Ascending aorta (tissue), 2 donors: ENCODE data around the gene UCMA. TPM values are rescaled to one million over a fixed set of nuclear protein-coding genes. Genes with fewer than 3 reads are reported as not detected.

Experiments used
- DNase-seq, 2 donors: peaks; one replicate each; pipeline ENCODE4 v3.0.0-alpha.2; 2019; ENCODE audit warnings: low spot score in 2 of 2
- H3K27ac ChIP-seq, 2 donors: fragments of 200-600 bp; sonication (generic); one replicate each; pipeline ENCODE4 v1.5.1; 2016 to 2017; ENCODE audit warnings: mild to moderate bottlenecking in 1 of 2
- H3K27me3 ChIP-seq: fragments of 200-600 bp; sonication (generic); one replicate; pipeline ENCODE4 v1.5.1; 2017
- H3K36me3 ChIP-seq, 2 donors: fragments of 200-600 bp; sonication (generic); one replicate each; pipeline ENCODE4 v1.5.1; 2016
- H3K4me1 ChIP-seq, 2 donors: fragments of 200-600 bp; sonication (generic); one replicate each; pipeline ENCODE4 v1.5.1; 2016 to 2017; ENCODE audit warnings: mild to moderate bottlenecking in 1 of 2
- H3K4me3 ChIP-seq, 2 donors: fragments of 200-600 bp; sonication (generic); one replicate each; pipeline ENCODE4 v1.5.1; 2016 to 2017; ENCODE audit warnings: mild to moderate bottlenecking in 1 of 2
- H3K9me3 ChIP-seq, 2 donors: fragments of 200-600 bp; sonication (generic); one replicate each; pipeline ENCODE4 v1.5.1; 2016
- intact Hi-C: fragments of 100-400 bp; cut with DNase I; formaldehyde crosslinking; loops from one replicate; pipeline ENCODE4 v1.15.1; 2023
- total RNA-seq: library from RNA; depleted of rRNA; stranded (reverse); fragments of >200 nt; gene quantifications from one replicate; pipeline ENCODE4 v1.1.0, GENCODE V29; 2016
- TF ChIP-seq, protein P1 (sequence below), 3 experiments: fragments of 200-600 bp in 2 of 3; fragments of 450-650 bp in 1 of 3; sonication (generic) in 2 of 3; IDR thresholded peaks; one replicate each; pipeline ENCODE4 v1.5.1; 2016 to 2019; ENCODE audit warnings: antibody characterized with exemption in 3 of 3, mild to moderate bottlenecking in 1 of 3, moderate library complexity in 1 of 3

The UCMA gene
- total RNA-seq, 1 donor from 2014 or later: not detected

DNA sequence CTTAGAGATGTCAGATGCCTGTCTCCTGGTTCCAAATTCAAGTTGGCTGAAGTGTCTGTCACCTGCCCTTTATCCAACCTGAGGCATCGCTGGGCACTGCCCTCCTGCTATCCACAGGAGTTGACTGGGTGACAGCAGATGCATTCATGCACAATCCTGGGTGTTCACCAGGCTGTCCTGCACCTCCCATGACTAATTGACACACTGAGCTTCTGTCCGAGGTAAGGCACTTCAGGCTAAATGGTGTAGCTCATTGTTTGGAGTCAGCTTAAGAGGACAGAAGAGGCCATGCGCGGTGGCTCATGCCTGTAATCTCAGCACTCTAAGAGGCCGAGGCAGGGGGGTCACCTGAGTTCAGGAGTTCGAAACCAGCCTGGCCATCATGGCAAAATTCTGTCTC, 2.4 kb downstream of the UCMA start:
- Histone ChIP-seq H3K27ac (no peak overlapping the region), H3K4me3 (no peak overlapping the region), H3K36me3 (no peaks in the 10 kb centered on the region), H3K9me3 (no peaks in the 10 kb centered on the region), H3K4me1 (peaks cover 0 to 4% of the 10 kb centered on the region in 2 donors), H3K27me3 (no peaks in the 10 kb centered on the region)
- intact Hi-C loops: no loop called here
- DNase-seq: peak in 1 of 2 donors; percentile 28
- TF ChIP-seq, protein P1, sequence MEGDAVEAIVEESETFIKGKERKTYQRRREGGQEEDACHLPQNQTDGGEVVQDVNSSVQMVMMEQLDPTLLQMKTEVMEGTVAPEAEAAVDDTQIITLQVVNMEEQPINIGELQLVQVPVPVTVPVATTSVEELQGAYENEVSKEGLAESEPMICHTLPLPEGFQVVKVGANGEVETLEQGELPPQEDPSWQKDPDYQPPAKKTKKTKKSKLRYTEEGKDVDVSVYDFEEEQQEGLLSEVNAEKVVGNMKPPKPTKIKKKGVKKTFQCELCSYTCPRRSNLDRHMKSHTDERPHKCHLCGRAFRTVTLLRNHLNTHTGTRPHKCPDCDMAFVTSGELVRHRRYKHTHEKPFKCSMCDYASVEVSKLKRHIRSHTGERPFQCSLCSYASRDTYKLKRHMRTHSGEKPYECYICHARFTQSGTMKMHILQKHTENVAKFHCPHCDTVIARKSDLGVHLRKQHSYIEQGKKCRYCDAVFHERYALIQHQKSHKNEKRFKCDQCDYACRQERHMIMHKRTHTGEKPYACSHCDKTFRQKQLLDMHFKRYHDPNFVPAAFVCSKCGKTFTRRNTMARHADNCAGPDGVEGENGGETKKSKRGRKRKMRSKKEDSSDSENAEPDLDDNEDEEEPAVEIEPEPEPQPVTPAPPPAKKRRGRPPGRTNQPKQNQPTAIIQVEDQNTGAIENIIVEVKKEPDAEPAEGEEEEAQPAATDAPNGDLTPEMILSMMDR (IDR thresholded peaks at IDR 0.05): no peak

DNA sequence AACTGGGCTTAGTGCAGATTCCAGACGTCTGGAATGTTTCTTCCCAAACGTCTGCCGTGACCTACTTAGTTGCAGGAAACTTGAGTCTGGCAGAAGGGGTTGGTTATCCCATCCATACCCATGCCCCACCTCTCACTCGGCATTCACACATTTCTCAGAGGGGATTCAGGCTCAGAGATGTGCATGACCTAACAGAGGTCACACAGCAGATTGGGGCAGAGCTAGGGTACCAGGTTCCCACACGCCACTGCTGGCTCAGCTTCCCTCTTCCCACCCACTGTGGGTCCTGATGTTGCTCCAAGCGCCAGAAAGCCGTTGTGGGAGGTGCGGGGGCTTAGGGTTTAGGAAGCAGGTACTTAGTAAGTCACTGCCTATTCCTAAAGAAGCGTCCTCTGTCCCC, 3.0 kb downstream of the UCMA start:
- H3K36me3 ChIP-seq: no peaks in the 10 kb centered on the region
- H3K27ac ChIP-seq: no peak overlapping the region
- intact Hi-C loops: no loop called here
- TF ChIP-seq, protein P1 (IDR thresholded peaks at IDR 0.05): no peak
- no peaks in the 10 kb centered on the region for H3K27me3 ChIP-seq
- peaks cover 0 to 4% of the 10 kb centered on the region in 2 donors for H3K4me1 ChIP-seq
- no peaks in the 10 kb centered on the region for H3K9me3 ChIP-seq
- no peak overlapping the region for H3K4me3 ChIP-seq
- peak in 1 of 2 donors; percentile 12 for DNase-seq

DNA sequence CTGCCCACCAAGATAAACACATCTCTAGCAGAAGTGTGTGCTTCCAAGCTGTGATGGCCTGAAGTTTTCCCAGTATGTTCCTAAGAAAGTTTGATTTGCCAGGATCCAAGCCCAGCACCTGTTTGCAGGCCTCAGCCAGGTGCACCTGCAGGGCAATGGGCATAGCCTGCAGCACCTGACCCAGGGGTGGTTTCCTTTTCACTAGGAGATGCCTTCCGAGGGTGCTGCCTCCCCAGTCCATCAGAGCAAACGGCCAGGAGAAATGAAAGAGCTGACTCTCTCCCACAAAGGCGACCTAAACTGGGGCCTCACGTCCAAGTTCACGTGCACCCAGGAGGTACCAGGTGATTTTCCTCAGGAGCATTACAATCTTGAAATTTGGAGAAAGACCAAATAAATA, 7.1 kb downstream of the UCMA start:
- TF ChIP-seq, protein P1 (IDR thresholded peaks at IDR 0.05): no peak
- H3K27ac ChIP-seq: peak overlapping the region; percentile 0 to 22
- H3K36me3 ChIP-seq: no peaks in the 10 kb centered on the region
- H3K4me3 ChIP-seq: no peak overlapping the region
- no peaks in the 10 kb centered on the region for H3K9me3 ChIP-seq
- DNase-seq: peak in 1 of 2 donors; percentile 25
- H3K27me3 ChIP-seq: no peaks in the 10 kb centered on the region
- peaks cover 0 to 4% of the 10 kb centered on the region in 2 donors for H3K4me1 ChIP-seq
- intact Hi-C loops: no loop called here

GRCh38 chr10:13225601-13226000, 8.6 kb downstream of the UCMA start:
- Histone ChIP-seq H3K36me3 (no peaks in the 10 kb centered on the region), H3K4me1 (peaks cover 0 to 4% of the 10 kb centered on the region in 2 donors), H3K27ac (no peak overlapping the region), H3K27me3 (no peaks in the 10 kb centered on the region), H3K4me3 (no peak overlapping the region), H3K9me3 (no peaks in the 10 kb centered on the region)
- TF ChIP-seq, protein P1 (IDR thresholded peaks at IDR 0.05): no peak
- intact Hi-C loops: no loop called here
- peak in 1 of 2 donors; percentile 58 for DNase-seq

- Histone ChIP-seq H3K4me3 (no peak overlapping the region), H3K9me3 (no peaks in the 10 kb centered on the region), H3K27me3 (no peaks in the 10 kb centered on the region), H3K4me1 (peaks cover 0 to 4% of the 10 kb centered on the region in 2 donors), H3K27ac (no peak overlapping the region), H3K36me3 (no peaks in the 10 kb centered on the region)
- TF ChIP-seq, protein P1 (IDR thresholded peaks at IDR 0.05): no peak
- intact Hi-C loops: no loop called here
- DNase-seq: peak in 1 of 2 donors; percentile 39
Measured at GRCh38 chr10:13224210-13224995, 9.8 kb downstream of the UCMA start.
